Ovary (tissue), 3 donors: ENCODE data around the gene CPXM2.

Experiments used
- CTCF ChIP-seq, 3 donors: fragments of 450-650 bp in 2 of 3; fragments of 200-600 bp in 1 of 3; IDR thresholded peaks; one replicate each; pipeline versions ENCODE4 v1.5.1 to v1.8.0; 2016 to 2022; ENCODE audit warnings: antibody characterized with exemption in 3 of 3, mild to moderate bottlenecking in 1 of 3
- POLR2A ChIP-seq: fragments of 450-650 bp; IDR thresholded peaks from one replicate; pipeline ENCODE4 v1.6.1; 2017; ENCODE audit warnings: antibody characterized with exemption, mild to moderate bottlenecking, moderate library complexity
- donor health status: DM: no; HTN: no; CAD: no.

GRCh38 chr10:123790132-123790885 is 101.3 kb downstream of the CPXM2 start:
- TF ChIP-seq CTCF (IDR thresholded peaks at IDR 0.05) = no peak
- TF ChIP-seq POLR2A = no peak
